HL-60 (cell line): Measurements from ENCODE around the gene UTP25.

Experiments used
- DNase-seq, 2 experiments: peaks; one replicate each; pipeline ENCODE4 v3.0.0-alpha.2; 2010 to 2020; ENCODE audit warnings: low read depth in 1 of 2, low spot score in 1 of 2
- H3K27ac ChIP-seq: fragments of 250-450 bp; sonication (Bioruptor Pico); replicated peaks from 2 replicates; pipeline ENCODE4 v1.5.1; 2020; ENCODE audit warnings: mild to moderate bottlenecking, moderate library complexity
- H3K27me3 ChIP-seq: fragments of 250-450 bp; sonication (Bioruptor Pico); 2 replicates; pipeline ENCODE4 v1.5.1; 2021; ENCODE audit warnings: mild to moderate bottlenecking, moderate library complexity; ENCODE audit not compliant: insufficient read depth, poor library complexity, severe bottlenecking
- H3K4me3 ChIP-seq: replicated peaks from 2 replicates; pipeline ENCODE4 v1.5.1; 2011; ENCODE audit warnings: mild to moderate bottlenecking, control low read depth, low read length; ENCODE audit not compliant: insufficient read depth
- CTCF ChIP-seq: IDR thresholded peaks from one replicate; pipeline ENCODE4 v1.5.1; 2011; ENCODE audit warnings: low read length, control low read depth, inconsistent platforms; ENCODE audit not compliant: insufficient read depth
- GABPA ChIP-seq: IDR thresholded peaks from 2 replicates; pipeline ENCODE4 v1.6.1; 2012; ENCODE audit warnings: low read depth
- POLR2AphosphoS5 ChIP-seq: IDR thresholded peaks from 2 replicates; pipeline ENCODE4 v1.6.1; 2012; ENCODE audit warnings: low read depth
- SPI1 ChIP-seq: IDR thresholded peaks from 2 replicates; pipeline ENCODE4 v1.6.1; 2012; ENCODE audit warnings: low read depth, mild to moderate bottlenecking, borderline replicate concordance
- TF ChIP-seq, protein P1 (sequence below): IDR thresholded peaks from 2 replicates; pipeline ENCODE4 v1.6.1; 2012; ENCODE audit warnings: low read depth; ENCODE audit not compliant: insufficient replicate concordance

The UTP25 gene

DNA sequence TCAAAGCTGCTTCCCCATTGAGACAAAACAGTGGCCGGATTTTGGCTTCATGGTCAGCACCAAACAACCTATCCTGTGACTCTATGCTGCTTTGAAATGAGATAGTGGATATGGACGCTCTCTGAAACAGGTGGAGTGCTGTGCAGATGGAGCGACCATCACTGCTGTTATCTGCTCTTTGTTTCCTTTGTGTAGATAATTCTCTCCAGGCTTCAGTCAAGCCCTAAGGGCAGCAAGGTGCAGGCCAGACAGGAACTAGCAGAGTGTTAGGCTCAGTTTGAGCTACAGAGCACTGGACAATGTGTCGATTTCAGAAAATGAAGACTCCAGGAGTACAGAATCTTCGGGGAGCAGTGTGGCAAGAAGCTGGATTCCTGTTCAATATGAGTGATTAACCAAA is 17.0 kb upstream of the UTP25 start:
- DNase-seq: no peak
- Histone ChIP-seq H3K27ac (no peak overlapping the region), H3K4me3 (no peak overlapping the region), H3K27me3 (no peaks in the 10 kb centered on the region)
- no peak for TF ChIP-seq CTCF
- TF ChIP-seq GABPA: no peak
- TF ChIP-seq, protein P1, sequence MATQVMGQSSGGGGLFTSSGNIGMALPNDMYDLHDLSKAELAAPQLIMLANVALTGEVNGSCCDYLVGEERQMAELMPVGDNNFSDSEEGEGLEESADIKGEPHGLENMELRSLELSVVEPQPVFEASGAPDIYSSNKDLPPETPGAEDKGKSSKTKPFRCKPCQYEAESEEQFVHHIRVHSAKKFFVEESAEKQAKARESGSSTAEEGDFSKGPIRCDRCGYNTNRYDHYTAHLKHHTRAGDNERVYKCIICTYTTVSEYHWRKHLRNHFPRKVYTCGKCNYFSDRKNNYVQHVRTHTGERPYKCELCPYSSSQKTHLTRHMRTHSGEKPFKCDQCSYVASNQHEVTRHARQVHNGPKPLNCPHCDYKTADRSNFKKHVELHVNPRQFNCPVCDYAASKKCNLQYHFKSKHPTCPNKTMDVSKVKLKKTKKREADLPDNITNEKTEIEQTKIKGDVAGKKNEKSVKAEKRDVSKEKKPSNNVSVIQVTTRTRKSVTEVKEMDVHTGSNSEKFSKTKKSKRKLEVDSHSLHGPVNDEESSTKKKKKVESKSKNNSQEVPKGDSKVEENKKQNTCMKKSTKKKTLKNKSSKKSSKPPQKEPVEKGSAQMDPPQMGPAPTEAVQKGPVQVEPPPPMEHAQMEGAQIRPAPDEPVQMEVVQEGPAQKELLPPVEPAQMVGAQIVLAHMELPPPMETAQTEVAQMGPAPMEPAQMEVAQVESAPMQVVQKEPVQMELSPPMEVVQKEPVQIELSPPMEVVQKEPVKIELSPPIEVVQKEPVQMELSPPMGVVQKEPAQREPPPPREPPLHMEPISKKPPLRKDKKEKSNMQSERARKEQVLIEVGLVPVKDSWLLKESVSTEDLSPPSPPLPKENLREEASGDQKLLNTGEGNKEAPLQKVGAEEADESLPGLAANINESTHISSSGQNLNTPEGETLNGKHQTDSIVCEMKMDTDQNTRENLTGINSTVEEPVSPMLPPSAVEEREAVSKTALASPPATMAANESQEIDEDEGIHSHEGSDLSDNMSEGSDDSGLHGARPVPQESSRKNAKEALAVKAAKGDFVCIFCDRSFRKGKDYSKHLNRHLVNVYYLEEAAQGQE: no peak
- TF ChIP-seq POLR2AphosphoS5: no peak
- TF ChIP-seq SPI1: no peak

- no peak for DNase-seq
- no peak for TF ChIP-seq GABPA
- TF ChIP-seq, protein P1: no peak
- no peak for TF ChIP-seq SPI1
- TF ChIP-seq CTCF: no peak
- no peak for TF ChIP-seq POLR2AphosphoS5
- H3K4me3 ChIP-seq: no peak overlapping the region
- H3K27me3 ChIP-seq: no peaks in the 10 kb centered on the region
- H3K27ac ChIP-seq: no peak overlapping the region
Observed at GRCh38 chr1:209813902-209814301, 13.9 kb upstream of the UTP25 start.

GRCh38 chr1:209815490-209815889 is 12.3 kb upstream of the UTP25 start:
- H3K27me3 ChIP-seq: no peaks in the 10 kb centered on the region
- no peak for DNase-seq
- no peak overlapping the region for H3K27ac ChIP-seq
- TF ChIP-seq CTCF (no peak), GABPA (no peak), SPI1 (no peak), POLR2AphosphoS5 (no peak)
- TF ChIP-seq, protein P1: no peak
- H3K4me3 ChIP-seq: no peak overlapping the region
